HG03521 (cell line): ENCODE data around the gene FHIT.
"Not testable (repeated sequence)": the region's sequence is repeated elsewhere in the genome, so short reads cannot be mapped to it uniquely, and the experiment has no call there.

Source experiments
- ATAC-seq: cut with Tn5 transposase; IDR thresholded peaks from one replicate; pipeline ENCODE4 v1.9.1; 2021; ENCODE audit warnings: mild to moderate bottlenecking, moderate library complexity; ENCODE audit not compliant: unreplicated experiment

Gene FHIT

GRCh38 chr3:61008153-61008997, 242.9 kb downstream of the FHIT start:
- no peak for ATAC-seq

- no peak for ATAC-seq
Measured at GRCh38 chr3:61005591-61005990, 245.7 kb downstream of the FHIT start.

GRCh38 chr3:60998858-60999257, 252.4 kb downstream of the FHIT start:
- ATAC-seq = no peak

- ATAC-seq = no peak
Measured at GRCh38 chr3:60992395-60992794, 258.9 kb downstream of the FHIT start.

GRCh38 chr3:60990442-60990730, 260.9 kb downstream of the FHIT start:
- no peak for ATAC-seq

- ATAC-seq = no peak
Measured at GRCh38 chr3:60989626-60990441, 261.4 kb downstream of the FHIT start.

- not testable (repeated sequence) for ATAC-seq
Measured at GRCh38 chr3:60987191-60987590, 264.1 kb downstream of the FHIT start.

- no peak for ATAC-seq
Measured at GRCh38 chr3:60986552-60986951, 264.7 kb downstream of the FHIT start.

GRCh38 chr3:60983906-60984305, 267.3 kb downstream of the FHIT start:
- no peak for ATAC-seq

- no peak for ATAC-seq
Measured at GRCh38 chr3:60980342-60980692, 270.9 kb downstream of the FHIT start.

GRCh38 chr3:60979461-60980341, 271.6 kb downstream of the FHIT start:
- ATAC-seq = no peak

GRCh38 chr3:60973321-60973720, 277.9 kb downstream of the FHIT start:
- ATAC-seq = no peak

- no peak for ATAC-seq
Measured at GRCh38 chr3:60972599-60972998, 278.7 kb downstream of the FHIT start.

- no peak for ATAC-seq
Measured at GRCh38 chr3:60970850-60971249, 280.4 kb downstream of the FHIT start.

- ATAC-seq = no peak
Measured at GRCh38 chr3:60967141-60967540, 284.1 kb downstream of the FHIT start.

GRCh38 chr3:60957541-60957940, 293.7 kb downstream of the FHIT start:
- ATAC-seq = no peak

GRCh38 chr3:60956729-60957128, 294.5 kb downstream of the FHIT start:
- no peak for ATAC-seq

- ATAC-seq = no peak
Measured at GRCh38 chr3:60955034-60955433, 296.2 kb downstream of the FHIT start.

- no peak for ATAC-seq
Measured at GRCh38 chr3:60954048-60954447, 297.2 kb downstream of the FHIT start.

- ATAC-seq = no peak
Measured at GRCh38 chr3:60953351-60953750, 297.9 kb downstream of the FHIT start.

GRCh38 chr3:60952055-60952454, 299.2 kb downstream of the FHIT start:
- ATAC-seq = no peak
